ENCODE results near the gene ALDH3B1. TPM values are rescaled to one million over a fixed set of nuclear protein-coding genes. Genes with fewer than 3 reads are reported as not detected.

ALDH3B1 gene
- polyA plus RNA-seq, 1 donor from 2014 or later: not detected

DNA sequence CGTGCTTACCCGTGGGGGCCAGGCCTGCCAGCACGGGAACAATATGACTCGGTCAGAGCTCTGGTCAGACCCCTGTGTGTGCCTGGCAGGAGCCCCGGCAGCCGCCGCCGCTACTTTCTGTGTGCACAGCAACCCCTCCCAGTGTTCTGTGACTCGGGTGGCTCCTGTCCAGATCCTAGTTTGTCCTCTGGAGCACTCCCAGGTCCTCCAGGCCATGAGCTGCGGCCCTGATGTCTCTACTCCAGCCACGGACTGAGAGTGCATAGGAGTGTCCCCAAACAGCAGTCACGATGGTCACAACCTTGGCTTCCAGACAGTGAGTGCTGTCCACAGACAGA is 23.6 kb downstream of the ALDH3B1 start:
- H3K9ac ChIP-seq (ENCODE audit: low read length): no peak overlapping the region
- H3K4me3 ChIP-seq (ENCODE audit: low read length): no peak overlapping the region
- TF ChIP-seq MXI1 (conservative IDR thresholded peaks at IDR 0.05; ENCODE audit: poor library complexity, severe bottlenecking) (no peak), SMC3 (conservative IDR thresholded peaks at IDR 0.05; ENCODE audit: poor library complexity) (no peak), EZH2 (IDR thresholded peaks at IDR 0.05; ENCODE audit: borderline replicate concordance, insufficient read depth, low read length, poor library complexity, severe bottlenecking) (no peak)
- TF ChIP-seq, protein P1, sequence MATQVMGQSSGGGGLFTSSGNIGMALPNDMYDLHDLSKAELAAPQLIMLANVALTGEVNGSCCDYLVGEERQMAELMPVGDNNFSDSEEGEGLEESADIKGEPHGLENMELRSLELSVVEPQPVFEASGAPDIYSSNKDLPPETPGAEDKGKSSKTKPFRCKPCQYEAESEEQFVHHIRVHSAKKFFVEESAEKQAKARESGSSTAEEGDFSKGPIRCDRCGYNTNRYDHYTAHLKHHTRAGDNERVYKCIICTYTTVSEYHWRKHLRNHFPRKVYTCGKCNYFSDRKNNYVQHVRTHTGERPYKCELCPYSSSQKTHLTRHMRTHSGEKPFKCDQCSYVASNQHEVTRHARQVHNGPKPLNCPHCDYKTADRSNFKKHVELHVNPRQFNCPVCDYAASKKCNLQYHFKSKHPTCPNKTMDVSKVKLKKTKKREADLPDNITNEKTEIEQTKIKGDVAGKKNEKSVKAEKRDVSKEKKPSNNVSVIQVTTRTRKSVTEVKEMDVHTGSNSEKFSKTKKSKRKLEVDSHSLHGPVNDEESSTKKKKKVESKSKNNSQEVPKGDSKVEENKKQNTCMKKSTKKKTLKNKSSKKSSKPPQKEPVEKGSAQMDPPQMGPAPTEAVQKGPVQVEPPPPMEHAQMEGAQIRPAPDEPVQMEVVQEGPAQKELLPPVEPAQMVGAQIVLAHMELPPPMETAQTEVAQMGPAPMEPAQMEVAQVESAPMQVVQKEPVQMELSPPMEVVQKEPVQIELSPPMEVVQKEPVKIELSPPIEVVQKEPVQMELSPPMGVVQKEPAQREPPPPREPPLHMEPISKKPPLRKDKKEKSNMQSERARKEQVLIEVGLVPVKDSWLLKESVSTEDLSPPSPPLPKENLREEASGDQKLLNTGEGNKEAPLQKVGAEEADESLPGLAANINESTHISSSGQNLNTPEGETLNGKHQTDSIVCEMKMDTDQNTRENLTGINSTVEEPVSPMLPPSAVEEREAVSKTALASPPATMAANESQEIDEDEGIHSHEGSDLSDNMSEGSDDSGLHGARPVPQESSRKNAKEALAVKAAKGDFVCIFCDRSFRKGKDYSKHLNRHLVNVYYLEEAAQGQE (IDR thresholded peaks at IDR 0.05; ENCODE audit: borderline replicate concordance): no peak
- no peaks in the 10 kb centered on the region for H3K9me2 ChIP-seq (ENCODE audit: insufficient read depth, low read length)
- H3K27ac ChIP-seq (ENCODE audit: low read length): no peak overlapping the region
- H3K27me3 ChIP-seq (ENCODE audit: insufficient read depth, low read depth, low read length): no peaks in the 10 kb centered on the region
- no peaks in the 10 kb centered on the region for H3K36me3 ChIP-seq (ENCODE audit: insufficient read depth, low read length)
- H3F3A ChIP-seq (ENCODE audit: insufficient read depth, low read length, poor library complexity, severe bottlenecking): no peaks in the 10 kb centered on the region
- H3K79me2 ChIP-seq (replicated peaks; ENCODE audit: insufficient read depth, low read length): peaks cover 12% of the 10 kb centered on the region
- H3K9me3 ChIP-seq (ENCODE audit: low read length): no peaks in the 10 kb centered on the region
- H3K4me2 ChIP-seq (ENCODE audit: low read length): no peak overlapping the region
- H2AFZ ChIP-seq (ENCODE audit: low read depth, low read length): no peak overlapping the region
- no peaks in the 10 kb centered on the region for H4K20me1 ChIP-seq (ENCODE audit: insufficient read depth)

DNA sequence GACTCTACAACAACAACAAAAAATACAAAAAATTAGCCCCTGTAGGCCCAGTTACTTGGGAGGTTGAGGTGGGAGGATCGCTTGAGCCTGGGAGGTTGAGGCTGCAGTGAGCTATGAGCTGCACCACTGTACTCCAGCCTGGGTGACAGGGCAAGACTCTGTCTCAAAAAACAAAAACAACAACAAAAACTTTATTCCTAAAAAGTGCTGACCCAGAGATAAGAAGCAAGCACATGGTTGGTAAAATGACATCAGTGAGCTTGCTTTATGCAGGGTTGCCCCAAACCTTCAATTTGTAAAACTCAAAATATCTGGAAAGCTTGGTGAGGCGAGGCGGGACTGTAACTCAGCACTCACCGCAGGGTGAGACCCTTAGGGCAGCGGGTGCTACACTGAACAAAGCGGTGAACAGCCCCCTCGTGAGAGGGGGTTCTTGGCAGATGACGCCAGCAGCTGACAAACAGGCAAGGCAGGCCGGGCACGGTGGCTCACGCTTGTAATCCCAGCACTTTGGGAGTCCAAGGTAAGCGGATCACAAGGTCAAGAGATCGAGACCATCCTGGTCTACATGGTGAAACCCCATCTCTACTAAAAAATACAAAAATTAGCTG is 25.2 kb downstream of the ALDH3B1 start:
- Histone ChIP-seq H3K9me2 (ENCODE audit: insufficient read depth, low read length) (no peaks in the 10 kb centered on the region), H3K9ac (ENCODE audit: low read length) (no peak overlapping the region), H3K27ac (ENCODE audit: low read length) (no peak overlapping the region), H3K9me3 (ENCODE audit: low read length) (no peaks in the 10 kb centered on the region), H2AFZ (ENCODE audit: low read depth, low read length) (no peak overlapping the region), H3K4me2 (ENCODE audit: low read length) (no peak overlapping the region), H4K20me1 (ENCODE audit: insufficient read depth) (no peaks in the 10 kb centered on the region), H3K4me3 (ENCODE audit: low read length) (no peak overlapping the region), H3K36me3 (ENCODE audit: insufficient read depth, low read length) (no peaks in the 10 kb centered on the region), H3F3A (ENCODE audit: insufficient read depth, low read length, poor library complexity, severe bottlenecking) (no peaks in the 10 kb centered on the region), H3K27me3 (ENCODE audit: insufficient read depth, low read depth, low read length) (no peaks in the 10 kb centered on the region), H3K79me2 (replicated peaks; ENCODE audit: insufficient read depth, low read length) (peaks cover 12% of the 10 kb centered on the region)
- TF ChIP-seq RAD21 (conservative IDR thresholded peaks at IDR 0.05) (no peak), POLR2AphosphoS5 (IDR thresholded peaks at IDR 0.05) (no peak), EP300 (conservative IDR thresholded peaks at IDR 0.05; ENCODE audit: poor library complexity, severe bottlenecking) (no peak), SMC3 (conservative IDR thresholded peaks at IDR 0.05; ENCODE audit: poor library complexity) (no peak), EZH2 (IDR thresholded peaks at IDR 0.05; ENCODE audit: borderline replicate concordance, insufficient read depth, low read length, poor library complexity, severe bottlenecking) (no peak), TAF1 (IDR thresholded peaks at IDR 0.05; ENCODE audit: low read depth) (no peak)
- TF ChIP-seq, protein P1 (IDR thresholded peaks at IDR 0.05; ENCODE audit: borderline replicate concordance): no peak
- TF ChIP-seq, protein P2, sequence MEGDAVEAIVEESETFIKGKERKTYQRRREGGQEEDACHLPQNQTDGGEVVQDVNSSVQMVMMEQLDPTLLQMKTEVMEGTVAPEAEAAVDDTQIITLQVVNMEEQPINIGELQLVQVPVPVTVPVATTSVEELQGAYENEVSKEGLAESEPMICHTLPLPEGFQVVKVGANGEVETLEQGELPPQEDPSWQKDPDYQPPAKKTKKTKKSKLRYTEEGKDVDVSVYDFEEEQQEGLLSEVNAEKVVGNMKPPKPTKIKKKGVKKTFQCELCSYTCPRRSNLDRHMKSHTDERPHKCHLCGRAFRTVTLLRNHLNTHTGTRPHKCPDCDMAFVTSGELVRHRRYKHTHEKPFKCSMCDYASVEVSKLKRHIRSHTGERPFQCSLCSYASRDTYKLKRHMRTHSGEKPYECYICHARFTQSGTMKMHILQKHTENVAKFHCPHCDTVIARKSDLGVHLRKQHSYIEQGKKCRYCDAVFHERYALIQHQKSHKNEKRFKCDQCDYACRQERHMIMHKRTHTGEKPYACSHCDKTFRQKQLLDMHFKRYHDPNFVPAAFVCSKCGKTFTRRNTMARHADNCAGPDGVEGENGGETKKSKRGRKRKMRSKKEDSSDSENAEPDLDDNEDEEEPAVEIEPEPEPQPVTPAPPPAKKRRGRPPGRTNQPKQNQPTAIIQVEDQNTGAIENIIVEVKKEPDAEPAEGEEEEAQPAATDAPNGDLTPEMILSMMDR (IDR thresholded peaks at IDR 0.05; ENCODE audit: poor library complexity, severe bottlenecking): no peak
